Measurements from ENCODE around the gene RGS7. TPM values are rescaled to one million over a fixed set of nuclear protein-coding genes. Genes with fewer than 3 reads are reported as not detected.

Gene RGS7
- total RNA-seq, 1 experiment from 2014 or later = 0.10 TPM

- in situ Hi-C loops (cut with HindIII; ENCODE audit: low pct_unique_long_range_greater_than_20kb, low sequenced_read_pairs) = no loop called here
- TF ChIP-seq, protein P1, sequence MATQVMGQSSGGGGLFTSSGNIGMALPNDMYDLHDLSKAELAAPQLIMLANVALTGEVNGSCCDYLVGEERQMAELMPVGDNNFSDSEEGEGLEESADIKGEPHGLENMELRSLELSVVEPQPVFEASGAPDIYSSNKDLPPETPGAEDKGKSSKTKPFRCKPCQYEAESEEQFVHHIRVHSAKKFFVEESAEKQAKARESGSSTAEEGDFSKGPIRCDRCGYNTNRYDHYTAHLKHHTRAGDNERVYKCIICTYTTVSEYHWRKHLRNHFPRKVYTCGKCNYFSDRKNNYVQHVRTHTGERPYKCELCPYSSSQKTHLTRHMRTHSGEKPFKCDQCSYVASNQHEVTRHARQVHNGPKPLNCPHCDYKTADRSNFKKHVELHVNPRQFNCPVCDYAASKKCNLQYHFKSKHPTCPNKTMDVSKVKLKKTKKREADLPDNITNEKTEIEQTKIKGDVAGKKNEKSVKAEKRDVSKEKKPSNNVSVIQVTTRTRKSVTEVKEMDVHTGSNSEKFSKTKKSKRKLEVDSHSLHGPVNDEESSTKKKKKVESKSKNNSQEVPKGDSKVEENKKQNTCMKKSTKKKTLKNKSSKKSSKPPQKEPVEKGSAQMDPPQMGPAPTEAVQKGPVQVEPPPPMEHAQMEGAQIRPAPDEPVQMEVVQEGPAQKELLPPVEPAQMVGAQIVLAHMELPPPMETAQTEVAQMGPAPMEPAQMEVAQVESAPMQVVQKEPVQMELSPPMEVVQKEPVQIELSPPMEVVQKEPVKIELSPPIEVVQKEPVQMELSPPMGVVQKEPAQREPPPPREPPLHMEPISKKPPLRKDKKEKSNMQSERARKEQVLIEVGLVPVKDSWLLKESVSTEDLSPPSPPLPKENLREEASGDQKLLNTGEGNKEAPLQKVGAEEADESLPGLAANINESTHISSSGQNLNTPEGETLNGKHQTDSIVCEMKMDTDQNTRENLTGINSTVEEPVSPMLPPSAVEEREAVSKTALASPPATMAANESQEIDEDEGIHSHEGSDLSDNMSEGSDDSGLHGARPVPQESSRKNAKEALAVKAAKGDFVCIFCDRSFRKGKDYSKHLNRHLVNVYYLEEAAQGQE (IDR thresholded peaks at IDR 0.05; ENCODE audit: insufficient read depth in 1 of 2, low read depth in 2 of 2, low read length in 1 of 2) = no peak
- peak; percentile 71 for TF ChIP-seq CTCF (IDR thresholded peaks at IDR 0.05)
- no peaks in the 10 kb centered on the region for H3K36me3 ChIP-seq (ENCODE audit: control insufficient read depth, insufficient read depth, low read length)
- intact Hi-C loops (cut with micrococcal nuclease; ENCODE audit: unreplicated experiment) = loop anchor here (2.0 to 5.0 kb wide), 3 partner anchors 145 to 770 kb away; no protein-coding TSS in a partner anchor
- H3K27ac ChIP-seq (ENCODE audit: low read length) = no peak overlapping the region
- no TSS peak for BruUV-seq (replicated peaks)
- ATAC-seq (peak; percentile 86), DNase-seq (ENCODE audit: low read depth, low spot score) (peak; percentile 35)
- no peaks in the 10 kb centered on the region for H3K4me1 ChIP-seq (ENCODE audit: control insufficient read depth, insufficient read depth, low read length)
- no peaks in the 10 kb centered on the region for H3K9me3 ChIP-seq (ENCODE audit: control insufficient read depth, insufficient read depth, low read depth, low read length)
- CTCF ChIA-PET = interaction anchor here (0.6 to 1.8 kb wide), 5 partner anchors 37 to 768 kb away, joined by 3 to 6 read pairs (median 3); no protein-coding TSS in a partner anchor
- POLR2A ChIA-PET = no interaction called here
- H3K27me3 ChIP-seq (ENCODE audit: control insufficient read depth, insufficient read depth, low read length) = no peaks in the 10 kb centered on the region
- no peak overlapping the region for H3K4me3 ChIP-seq (ENCODE audit: low read depth in 2 of 2, low read length in 2 of 2)
Observed at GRCh38 chr1:240732390-240732789, 624.6 kb downstream of the RGS7 start.

Small RNAs within 50 kb of the gene (microRNA-seq; reads per million reads assigned to microRNA genes)
- gene MIR3123 (ENCODE audit: unreplicated experiment) = not detected

Other genes starting within 250 kb of the RGS7 start
- gene FH, start 162.6 kb upstream of the RGS7 start, total RNA-seq (2021; ENCODE audit: unreplicated experiment) = 87.1 TPM
- gene KMO, start 175.2 kb upstream of the RGS7 start, total RNA-seq (2021; ENCODE audit: unreplicated experiment) = 1.8 TPM